ENCODE results near the gene IGSF3. TPM values are rescaled to one million over a fixed set of nuclear protein-coding genes. Genes with fewer than 3 reads are reported as not detected.

Gene IGSF3
- 46.5 TPM for total RNA-seq

GRCh38 chr1:116667575-116668105, at the start of gene IGSF3:
TSS of gene IGSF3 (minus strand) at chr1:116667733. CDS start at chr1:116666326, 1,407 bp downstream.
- peak; percentile 84 for DNase-seq

- no peak for DNase-seq
Observed at GRCh38 chr1:116717318-116717717, 49.8 kb upstream of the IGSF3 start.

GRCh38 chr1:116716391-116716790, 48.9 kb upstream of the IGSF3 start:
- DNase-seq: no peak

DNA sequence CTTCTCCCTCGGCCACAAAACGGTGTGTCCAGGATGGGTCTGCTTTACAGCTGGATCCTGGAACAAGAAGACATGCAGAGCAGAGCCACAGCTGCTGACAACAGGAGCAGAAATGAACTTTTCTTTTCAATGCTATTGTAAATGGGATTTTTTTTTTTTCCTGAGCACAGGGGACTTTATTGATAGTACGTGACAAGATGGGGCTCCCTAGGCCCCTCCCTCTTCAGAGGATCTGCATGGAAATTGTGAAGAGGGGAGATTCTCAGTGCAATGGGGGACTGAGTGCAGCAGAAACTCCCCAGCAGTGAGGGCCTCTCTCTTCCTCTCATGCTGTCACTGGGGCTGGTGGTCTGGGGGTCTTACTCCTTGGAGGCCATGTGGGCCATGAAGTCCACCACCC, 45.9 kb upstream of the IGSF3 start:
- no peak for DNase-seq

GRCh38 chr1:116712510-116712909, 45.0 kb upstream of the IGSF3 start:
- no peak for DNase-seq

DNA sequence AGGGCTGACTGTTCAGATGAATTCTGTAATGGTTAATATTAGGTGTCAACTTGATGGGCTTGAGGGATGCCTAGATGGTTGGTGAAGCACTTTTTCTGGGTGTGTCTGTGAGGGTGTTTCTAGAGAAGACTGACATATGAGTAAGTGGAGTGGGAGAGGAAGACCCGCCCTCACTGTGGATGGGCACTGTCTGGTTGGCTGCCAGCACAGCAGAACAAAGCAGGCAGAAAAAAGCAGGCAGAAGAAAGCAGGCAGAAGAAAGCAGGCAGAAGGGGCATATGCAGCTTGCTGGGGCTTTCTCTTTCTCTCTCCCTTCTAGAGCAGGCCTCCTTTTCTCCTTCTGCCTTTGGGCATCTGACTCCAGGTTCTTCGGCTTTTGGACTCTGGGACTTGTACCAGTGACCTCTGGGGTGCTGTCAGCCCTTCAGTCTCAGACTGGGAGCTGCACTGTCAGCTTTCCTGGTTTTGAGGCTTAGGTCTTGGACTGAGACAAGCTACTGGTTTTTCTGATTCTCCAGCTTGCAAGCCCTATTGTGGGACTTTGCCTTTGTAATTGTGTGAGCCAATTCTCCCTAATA, 43.8 kb upstream of the IGSF3 start:
- peak; percentile 71 for DNase-seq

DNA sequence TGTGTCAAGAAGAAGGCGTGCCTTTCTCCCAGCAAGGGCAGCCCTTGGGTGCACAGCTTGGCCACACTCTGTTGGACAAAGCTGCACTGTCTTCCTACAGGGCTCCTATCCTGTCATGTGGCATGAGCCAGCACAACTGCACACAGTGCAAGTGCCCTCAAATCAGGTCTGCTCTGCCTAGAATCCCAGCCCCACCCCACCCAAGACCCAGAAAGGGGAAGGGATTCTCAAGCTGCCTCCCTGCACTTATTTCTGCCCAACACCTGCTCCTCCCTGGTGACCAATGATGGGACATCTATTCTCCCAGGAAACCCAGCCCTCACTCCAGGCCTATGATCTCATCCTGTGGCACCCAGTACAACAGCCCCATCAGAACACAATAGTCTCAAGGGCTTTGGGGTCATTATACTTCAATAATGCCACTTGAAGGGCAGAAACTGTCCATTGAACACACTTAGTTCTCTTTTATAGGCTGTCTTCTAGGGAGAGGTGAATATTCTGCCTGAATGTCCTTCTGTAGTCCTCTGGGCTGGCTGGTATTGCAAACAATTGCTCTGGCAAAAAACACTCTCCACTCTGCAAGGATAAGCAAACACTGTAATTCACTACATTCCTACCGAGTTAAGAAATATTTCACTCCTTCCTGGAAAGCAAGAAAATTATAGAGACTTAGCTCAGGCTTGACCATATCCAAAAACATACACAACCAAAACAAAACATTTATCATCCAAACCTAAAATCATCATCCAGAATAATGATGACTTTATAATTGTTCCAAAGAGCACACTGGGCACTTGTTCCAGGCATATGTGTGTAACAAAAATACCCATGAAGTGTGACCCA, 43.1 kb upstream of the IGSF3 start:
- DNase-seq: no peak

- no peak for DNase-seq
Observed at GRCh38 chr1:116709666-116710167, 42.2 kb upstream of the IGSF3 start.

GRCh38 chr1:116708255-116708900, 40.8 kb upstream of the IGSF3 start:
- peak; percentile 25 for DNase-seq

GRCh38 chr1:116706841-116707240, 39.3 kb upstream of the IGSF3 start:
- DNase-seq: no peak

GRCh38 chr1:116706123-116706522, 38.6 kb upstream of the IGSF3 start:
- no peak for DNase-seq

DNA sequence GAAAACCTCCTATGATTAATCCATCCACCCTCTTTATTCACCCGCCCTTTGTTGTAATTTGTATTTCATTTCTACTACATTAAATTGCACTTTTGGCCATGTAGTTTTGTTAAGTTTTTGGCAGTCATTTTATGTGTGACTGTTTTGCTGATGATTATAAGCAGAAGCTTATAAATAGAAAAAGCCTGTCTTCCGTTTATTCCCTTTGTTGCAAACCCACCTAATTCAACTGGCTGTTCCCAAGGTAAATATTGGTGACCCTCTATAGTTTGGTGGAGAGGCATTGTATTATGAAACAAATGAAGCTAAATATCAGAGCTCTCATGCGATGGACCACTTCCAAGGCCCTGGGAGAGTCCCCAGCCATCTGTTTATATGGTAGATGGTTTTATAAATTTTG, 36.7 kb upstream of the IGSF3 start:
- peak; percentile 45 for DNase-seq

DNA sequence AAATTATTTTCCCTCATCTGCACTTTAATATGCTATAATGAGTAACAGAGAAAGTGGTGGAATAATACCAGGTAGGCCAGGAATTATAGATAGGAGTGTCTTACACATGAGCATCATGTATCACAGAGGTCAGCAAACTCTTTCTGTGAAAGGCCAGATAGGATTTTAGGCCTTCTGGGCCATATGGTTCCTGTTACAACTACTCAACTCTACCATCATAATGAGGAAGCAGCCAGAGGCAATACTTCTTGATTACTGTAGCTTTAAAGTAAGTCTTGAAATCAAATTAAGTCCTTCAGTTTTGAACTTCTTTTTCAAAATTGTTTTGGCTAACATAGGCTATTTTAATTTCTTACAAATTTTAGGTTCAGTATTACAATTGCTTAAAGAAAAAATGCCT, 32.1 kb upstream of the IGSF3 start:
- no peak for DNase-seq

GRCh38 chr1:116698244-116698595, 30.7 kb upstream of the IGSF3 start:
- DNase-seq: no peak

- DNase-seq: peak; percentile 65
Observed at GRCh38 chr1:116697548-116698243, 30.2 kb upstream of the IGSF3 start.

DNA sequence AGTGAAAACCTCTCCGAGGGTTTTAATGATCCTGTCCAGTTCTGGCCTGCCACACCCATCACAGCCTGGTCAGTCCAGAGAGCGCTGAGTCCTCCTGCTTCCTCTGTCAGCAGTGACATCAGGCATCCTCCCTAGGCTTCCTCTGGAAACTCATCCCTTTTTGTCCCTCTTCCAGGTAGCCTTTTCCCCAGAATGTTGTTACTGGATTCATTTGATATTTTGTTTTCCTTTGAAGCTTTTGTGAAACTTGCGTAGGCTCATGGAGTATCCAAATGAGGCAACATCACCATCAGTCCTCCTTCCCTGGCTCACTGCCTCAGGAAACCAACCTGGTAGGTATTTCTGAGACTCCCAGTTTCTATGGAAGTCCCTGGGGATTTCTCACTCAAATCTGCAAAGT, 27.0 kb upstream of the IGSF3 start:
- peak; percentile 52 for DNase-seq

GRCh38 chr1:116693759-116694480, 26.4 kb upstream of the IGSF3 start:
- DNase-seq: no peak

DNA sequence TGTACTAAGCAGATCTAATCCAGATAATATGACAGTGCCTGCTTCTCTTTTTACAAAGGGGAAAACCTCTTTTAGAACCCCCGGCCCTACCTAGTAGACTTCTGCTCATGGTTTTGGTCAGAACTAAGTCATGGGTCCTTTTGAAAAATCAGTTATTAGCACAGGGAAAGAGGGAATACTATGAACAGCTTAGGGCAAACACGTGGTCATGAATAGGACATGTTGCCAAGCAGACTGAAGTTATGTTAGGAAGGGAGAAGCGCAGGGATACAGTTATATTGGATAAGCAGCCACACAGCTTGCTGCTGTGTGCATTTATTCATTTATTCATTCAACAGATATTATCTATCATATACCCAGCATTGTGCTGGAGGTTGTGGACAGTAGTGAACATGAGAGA, 25.3 kb upstream of the IGSF3 start:
- peak; percentile 41 for DNase-seq

- DNase-seq: peak; percentile 81
Observed at GRCh38 chr1:116690849-116691406, 23.4 kb upstream of the IGSF3 start.

- DNase-seq: no peak
Observed at GRCh38 chr1:116690396-116690848, 22.9 kb upstream of the IGSF3 start.

DNA sequence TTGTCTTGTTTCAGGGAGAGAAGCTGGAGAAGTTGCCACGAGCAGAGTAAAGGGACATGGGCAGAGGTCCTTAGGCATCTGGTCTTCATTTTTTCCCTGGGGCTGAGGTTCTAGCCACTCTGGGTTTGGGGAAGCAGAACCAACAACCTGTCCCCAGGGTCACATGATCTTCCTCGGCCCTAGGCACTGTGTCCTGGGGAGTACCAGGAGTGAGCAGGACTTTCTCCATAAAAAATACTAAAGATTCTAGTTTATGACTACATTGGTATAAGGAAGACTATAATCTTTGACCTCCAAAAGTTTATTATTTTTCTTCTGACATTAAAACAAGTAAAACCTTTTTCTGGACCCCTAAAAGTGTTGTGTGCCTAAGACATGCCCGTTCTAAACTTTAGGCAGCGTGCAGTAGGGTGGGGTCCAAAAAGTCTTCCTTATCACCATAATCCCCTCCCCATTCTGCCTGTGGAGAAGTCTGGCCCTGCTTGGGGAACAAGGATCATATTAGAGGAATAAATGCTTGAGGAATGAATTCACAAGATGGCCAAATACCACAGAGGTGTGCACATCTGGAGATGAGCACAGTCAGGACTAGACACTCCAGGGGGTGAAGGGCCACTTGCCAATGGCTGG, 19.3 kb upstream of the IGSF3 start:
- DNase-seq: no peak
